HG03378 (cell line): ENCODE measurements around the gene TLE4.

Experiments used
- ATAC-seq: cut with Tn5 transposase; IDR thresholded peaks from one replicate; pipeline ENCODE4 v1.9.1; 2021; ENCODE audit warnings: mild to moderate bottlenecking, moderate library complexity; ENCODE audit not compliant: unreplicated experiment

TLE4 gene

GRCh38 chr9:79570448-79571308 is 1.1 kb upstream of the TLE4 start:
- no peak for ATAC-seq

DNA sequence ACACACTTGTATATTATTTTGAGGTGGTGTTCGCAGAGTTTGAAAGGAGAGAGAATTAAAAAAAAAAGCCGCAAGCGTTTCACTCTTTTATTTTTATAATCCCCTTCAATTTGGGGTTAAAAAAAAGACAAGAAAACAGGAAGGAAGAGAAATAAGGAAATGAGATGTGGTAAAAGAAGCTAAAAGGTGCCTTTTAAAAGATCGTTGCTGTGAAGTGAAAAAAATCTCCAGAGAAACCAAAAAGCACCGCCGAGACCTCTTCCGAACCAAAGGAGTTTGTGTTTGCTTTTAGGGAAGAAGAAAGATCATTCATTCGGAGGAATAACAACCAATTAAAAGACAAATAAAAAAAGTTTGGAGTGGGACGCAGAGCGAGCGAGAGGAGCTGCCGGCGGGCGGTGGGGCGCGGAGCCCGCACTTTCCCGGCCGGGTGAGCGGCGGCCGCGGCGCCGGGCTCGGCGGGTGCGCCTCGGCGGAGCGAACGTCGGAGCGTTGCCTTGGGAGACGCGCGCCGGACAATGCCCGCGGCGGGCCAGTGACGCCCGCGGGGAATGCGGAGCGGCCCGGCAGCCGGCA is 355 bp downstream of the TLE4 start:
- no peak for ATAC-seq

- no peak for ATAC-seq
Observed at GRCh38 chr9:79572608-79573411, 1.0 kb downstream of the TLE4 start.

- ATAC-seq: no peak
Observed at GRCh38 chr9:79573412-79573923, 1.7 kb downstream of the TLE4 start.

- no peak for ATAC-seq
Observed at GRCh38 chr9:79574136-79574535, 2.4 kb downstream of the TLE4 start.

DNA sequence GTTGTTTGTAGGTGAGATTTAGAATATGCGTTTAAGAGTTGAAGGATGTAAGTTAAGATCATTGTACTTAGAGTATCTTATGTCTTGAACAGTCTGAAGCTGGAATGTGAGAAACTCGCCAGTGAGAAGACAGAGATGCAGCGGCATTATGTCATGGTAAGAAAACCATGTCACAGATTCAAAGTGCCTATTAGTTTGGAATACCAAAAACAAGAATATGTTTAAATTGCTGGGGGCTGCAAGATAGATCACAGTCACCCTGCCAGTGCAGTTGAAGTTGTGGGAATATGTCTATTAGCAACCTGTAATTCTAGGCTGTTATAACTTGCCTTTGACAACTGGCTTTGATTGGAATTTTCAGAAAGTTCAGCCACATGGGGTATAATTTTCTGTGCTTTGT is 3.0 kb downstream of the TLE4 start:
- no peak for ATAC-seq

- ATAC-seq: no peak
Observed at GRCh38 chr9:79575547-79575946, 3.8 kb downstream of the TLE4 start.

GRCh38 chr9:79577969-79578723 is 6.4 kb downstream of the TLE4 start:
- ATAC-seq: no peak

GRCh38 chr9:79578891-79579290 is 7.1 kb downstream of the TLE4 start:
- no peak for ATAC-seq

- no peak for ATAC-seq
Observed at GRCh38 chr9:79579624-79580023, 7.9 kb downstream of the TLE4 start.

GRCh38 chr9:79580055-79580454 is 8.3 kb downstream of the TLE4 start:
- no peak for ATAC-seq

DNA sequence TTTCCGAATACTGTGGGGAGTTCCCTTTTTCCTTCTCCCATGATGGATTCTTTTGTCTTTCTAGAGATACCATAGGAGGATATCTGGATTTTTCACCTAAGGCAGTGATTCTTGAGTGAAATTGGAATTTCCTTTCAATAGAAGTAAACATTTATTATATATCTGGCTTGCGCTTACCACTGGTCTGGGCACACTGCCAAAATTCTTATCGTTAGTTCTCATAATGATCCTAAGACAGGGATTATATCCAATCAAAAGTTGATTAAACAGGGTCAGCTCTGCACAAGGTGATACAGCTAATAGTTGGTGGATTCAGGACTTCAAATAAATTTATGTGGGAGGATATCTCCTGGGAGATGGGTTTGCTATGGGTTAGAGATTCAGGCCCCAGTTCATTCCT is 9.6 kb downstream of the TLE4 start:
- ATAC-seq: no peak

- ATAC-seq: no peak
Observed at GRCh38 chr9:79581794-79582193, 10.0 kb downstream of the TLE4 start.

DNA sequence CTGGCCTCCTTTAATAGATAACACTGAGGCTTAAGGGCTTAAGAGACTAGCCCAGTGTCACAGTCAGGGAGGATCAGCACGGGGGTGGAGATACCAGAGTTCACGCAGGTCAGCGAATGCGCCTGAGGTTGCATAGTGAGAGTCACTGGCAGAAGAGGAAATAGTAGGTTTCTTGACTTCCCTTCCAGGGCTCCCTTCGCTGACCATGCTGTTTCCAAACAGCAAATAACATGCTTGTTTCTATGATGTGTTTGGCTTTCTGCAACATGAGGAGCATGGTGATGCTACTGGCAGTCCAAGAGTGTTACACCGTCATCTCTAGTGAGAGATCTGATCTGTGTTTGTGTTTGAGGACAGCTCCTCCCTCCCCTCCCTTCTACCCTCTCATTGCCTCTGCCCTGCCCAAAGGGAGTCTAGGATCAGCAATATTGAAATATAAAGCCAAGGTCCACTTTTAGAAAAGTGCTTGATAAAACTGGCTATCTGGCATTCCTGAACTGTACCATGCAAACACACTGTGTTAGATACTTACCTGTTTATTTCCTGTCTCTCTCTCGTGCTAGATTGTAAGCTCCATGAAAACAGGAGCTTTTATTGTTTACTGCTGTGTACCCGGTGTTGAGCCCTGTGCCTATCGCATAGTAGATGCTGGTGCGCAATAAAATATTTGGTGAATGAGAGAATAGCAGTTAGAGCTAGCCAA is 12.3 kb downstream of the TLE4 start:
- ATAC-seq: peak; percentile 87

- no peak for ATAC-seq
Observed at GRCh38 chr9:79584655-79584982, 12.9 kb downstream of the TLE4 start.

DNA sequence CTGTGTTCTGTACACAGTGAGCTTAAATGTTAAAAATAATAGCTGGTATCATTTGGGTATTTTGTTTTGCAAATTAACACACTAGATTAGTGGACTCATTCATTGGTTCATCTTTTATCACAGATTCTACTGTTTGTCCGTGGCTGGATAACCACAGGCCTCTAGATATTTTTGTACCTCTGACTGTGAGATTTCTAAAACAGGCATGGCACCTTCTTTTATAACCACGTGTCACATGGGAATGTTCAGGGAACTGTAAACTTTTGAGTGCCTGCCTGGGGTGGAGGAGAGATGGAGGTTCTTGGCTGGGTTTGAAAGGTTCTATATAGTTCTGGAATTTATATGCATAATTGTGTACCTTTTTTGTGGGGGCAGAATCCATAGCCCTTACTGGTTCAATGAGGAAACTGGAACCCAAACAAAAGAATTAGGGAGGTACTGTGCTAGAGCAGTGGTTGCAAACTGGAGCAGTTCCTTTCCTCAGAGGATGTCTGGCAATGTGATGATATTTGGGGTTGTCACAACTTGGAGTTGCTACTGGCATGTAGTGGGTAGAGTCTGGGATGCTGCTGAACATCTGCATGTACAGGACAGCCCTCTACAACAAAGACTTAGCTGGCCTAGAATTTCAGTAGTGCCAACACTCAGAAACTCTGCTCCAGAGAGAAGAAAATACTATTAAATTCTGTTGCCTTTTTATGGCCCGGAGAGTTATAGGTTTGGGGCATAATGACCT is 16.9 kb downstream of the TLE4 start:
- no peak for ATAC-seq

GRCh38 chr9:79591458-79591857 is 19.7 kb downstream of the TLE4 start:
- no peak for ATAC-seq

DNA sequence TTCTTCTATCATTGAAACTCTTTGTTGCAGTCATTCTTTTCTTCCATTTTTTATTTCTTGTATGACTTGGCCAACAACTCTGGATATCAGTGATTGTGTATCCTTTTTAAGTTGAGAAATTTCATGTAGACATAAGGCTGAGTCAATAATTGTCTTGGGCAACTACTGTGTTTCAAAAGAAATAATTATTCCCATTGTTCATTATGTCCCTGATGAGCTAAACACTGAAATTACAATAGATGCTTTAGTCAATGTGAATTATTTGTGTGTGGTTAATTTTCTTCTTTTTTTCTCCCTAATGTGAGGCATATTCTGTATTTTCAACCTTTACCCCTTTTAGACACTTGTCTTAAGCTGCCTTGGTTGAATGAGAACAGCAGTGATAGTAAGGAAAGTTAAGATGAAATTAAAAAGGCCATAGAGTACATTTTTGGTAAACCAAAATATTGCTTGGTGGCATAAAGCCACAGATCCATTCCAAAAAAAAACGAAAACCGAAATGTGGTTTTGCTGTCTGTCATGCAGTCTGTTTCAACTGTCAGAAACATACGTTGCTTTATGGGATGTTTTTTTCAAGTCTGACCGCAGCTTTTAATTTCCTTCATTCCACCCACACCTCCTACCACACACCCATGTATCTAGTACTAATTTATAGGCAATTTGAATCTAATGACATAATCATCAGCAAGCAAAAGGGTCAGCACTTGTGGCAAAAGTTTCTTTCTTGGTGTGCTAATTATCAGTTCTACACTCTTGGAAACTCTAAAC is 21.1 kb downstream of the TLE4 start:
- no peak for ATAC-seq
